Adrenal gland (tissue), 12 donors: ENCODE measurements around the gene GPR155. TPM values are rescaled to one million over a fixed set of nuclear protein-coding genes. Genes with fewer than 3 reads are reported as not detected.
"Not testable (repeated sequence)": the region's sequence is repeated elsewhere in the genome, so short reads cannot be mapped to it uniquely, and the experiment has no call there.

ENCODE experiments used
- DNase-seq, 7 donors: peaks; one replicate each; pipeline ENCODE4 v3.0.0-alpha.2; 2019 to 2020
- H3K27ac ChIP-seq, 5 donors: fragments of 200-600 bp; sonication (generic) in 4 of 5; 1 replicate in 3 of 5; 2 replicates in 2 of 5; pipeline versions ENCODE4 v1.5.1 to v1.8.0; 2016 to 2020; ENCODE audit warnings: mild to moderate bottlenecking in 1 of 5
- H3K27me3 ChIP-seq: fragments of 200-600 bp; 2 replicates; pipeline ENCODE4 v1.8.0; 2021
- H3K36me3 ChIP-seq, 2 donors: fragments of 200-600 bp; replicated peaks in 1 of 2; 1 replicate in 1 of 2; 2 replicates in 1 of 2; pipeline versions ENCODE4 v1.5.1 to v1.8.0; 2018 to 2022
- H3K4me1 ChIP-seq, 2 donors: fragments of 200-600 bp; replicated peaks in 1 of 2; 1 replicate in 1 of 2; 2 replicates in 1 of 2; pipeline versions ENCODE4 v1.5.1 to v1.8.0; 2018 to 2021
- H3K4me3 ChIP-seq, 4 donors: fragments of 200-600 bp; sonication (generic) in 3 of 4; one replicate each; pipeline ENCODE4 v1.5.1; 2016 to 2018
- H3K9me3 ChIP-seq, 3 donors: fragments of 200-600 bp; sonication (generic) in 1 of 3; replicated peaks in 1 of 3; 1 replicate in 2 of 3; 2 replicates in 1 of 3; pipeline versions ENCODE4 v1.5.1 to v1.8.0; 2016 to 2021
- CTCF ChIP-seq, 6 experiments: fragments of 450-650 bp in 4 of 6; fragments of 200-600 bp in 2 of 6; sonication (generic) in 1 of 6; IDR thresholded peaks; 1 replicate in 5 of 6; 2 replicates in 1 of 6; pipeline versions ENCODE4 v1.5.1 to v1.8.0; 2016 to 2021; ENCODE audit warnings: antibody characterized with exemption in 6 of 6, mild to moderate bottlenecking in 2 of 6, moderate library complexity in 1 of 6
- POLR2A ChIP-seq, 2 donors: fragments of 450-650 bp; IDR thresholded peaks; one replicate each; pipeline ENCODE4 v1.6.1; 2017; ENCODE audit warnings: antibody characterized with exemption in 2 of 2, mild to moderate bottlenecking in 2 of 2, moderate library complexity in 1 of 2
- WGBS, 4 donors: extraction: QIAGEN DNeasy Blood & Tissue Kit in 2 of 4; methylation state at CpG; one replicate each; pipeline versions ENCODE4 v1.1.5 to v1.1.7; 2013 to 2017; 5-methylcytosine and 5-hydroxymethylcytosine counted together
- intact Hi-C, 2 donors: fragments of 100-400 bp; cut with DNase I; formaldehyde crosslinking; loops; one replicate each; pipeline versions ENCODE4 v1.14.1 to v1.15.0; 2022 to 2023
- polyA plus RNA-seq, 3 donors: library from polyadenylated mRNA; stranded (reverse); fragments of 200-250 nt in 2 of 3; fragments of 350-450 nt in 1 of 3; fragmentation: Illumina TruSeq in 1 of 3; extraction: RNeasy Lipid Tissue Mini Kit (QIAGEN cat#74804) in 1 of 3; gene quantifications; one replicate each; pipeline ENCODE4 v1.2.3, GENCODE V29; 2013 to 2014
- total RNA-seq, 9 donors: library from RNA; depleted of rRNA in 4 of 9; stranded (reverse); fragments of >200 nt in 4 of 9; fragments of 120-200 nt in 1 of 9; fragmentation: NEBNext Ultra II Directional in 1 of 9; extraction: Animal tissue kit (Norgen Biotek cat#: 25700) in 1 of 9; gene quantifications; one replicate each; pipeline versions ENCODE4 v1.1.0 to v1.2.4, GENCODE V29; 2013 to 2023
- donor health status: healthy with polysubstance abuse.
- donor health status: Bipolar disorder and iron deficiency.
- donor health status: DM: yes; HTN: yes; CAD: no.
- donor health status: DM: no; HTN: no; CAD: no.
- donor health status: DM: no; HTN: no; CAD: no.
- donor health status: DM: yes; HTN: yes; CAD: no.

GPR155 gene
- total and polyA plus RNA-seq, 12 donors, result 1.8 to 17.6 (median 10.0) TPM

DNA sequence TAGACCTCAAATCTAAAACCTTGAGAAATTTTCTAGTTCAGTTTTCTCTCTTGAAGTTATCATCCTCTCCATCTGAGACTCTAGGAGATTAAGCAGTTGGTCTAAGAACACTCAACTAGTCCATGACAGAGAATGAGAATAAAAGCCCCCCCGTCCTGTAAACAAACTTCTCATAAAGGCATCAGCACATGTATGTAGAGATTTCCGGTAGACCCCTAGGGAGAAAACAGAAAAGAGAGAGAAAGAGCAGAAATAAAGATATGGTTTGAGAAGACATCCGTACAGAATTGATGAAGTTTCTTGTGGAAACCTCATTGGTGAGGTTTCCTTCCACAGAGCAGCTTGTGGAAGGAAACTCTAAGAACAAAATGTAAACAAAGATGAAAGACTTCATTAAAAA, 3.2 kb upstream of the GPR155 start:
- 82 to 91% (median 87%) methylated on average over 3 of the region's 3 CpGs for WGBS, 4 donors
- Histone ChIP-seq H3K36me3 (no peaks in the 10 kb centered on the region), H3K4me3 (no peak overlapping the region), H3K9me3 (no peaks in the 10 kb centered on the region), H3K4me1 (peaks cover 11 to 17% of the 10 kb centered on the region in 2 donors), H3K27ac (no peak overlapping the region), H3K27me3 (no peaks in the 10 kb centered on the region)
- DNase-seq, result no peak
- no peak for TF ChIP-seq POLR2A (IDR thresholded peaks at IDR 0.05)
- no peak for TF ChIP-seq CTCF (IDR thresholded peaks at IDR 0.05)
- intact Hi-C loops, result no loop called here

GRCh38 chr2:174489520-174489919, 2.7 kb upstream of the GPR155 start:
- H3K27ac ChIP-seq, H3K4me3 ChIP-seq, DNase-seq, H3K9me3 ChIP-seq, H3K27me3 ChIP-seq, intact Hi-C loops, H3K36me3 ChIP-seq: not testable (repeated sequence)
- WGBS, 4 donors, result 92 to 99% (median 95%) methylated on average over 7 to 10 of the region's 10 CpGs
- peaks cover 11 to 23% of the 10 kb centered on the region in 2 donors for H3K4me1 ChIP-seq

DNA sequence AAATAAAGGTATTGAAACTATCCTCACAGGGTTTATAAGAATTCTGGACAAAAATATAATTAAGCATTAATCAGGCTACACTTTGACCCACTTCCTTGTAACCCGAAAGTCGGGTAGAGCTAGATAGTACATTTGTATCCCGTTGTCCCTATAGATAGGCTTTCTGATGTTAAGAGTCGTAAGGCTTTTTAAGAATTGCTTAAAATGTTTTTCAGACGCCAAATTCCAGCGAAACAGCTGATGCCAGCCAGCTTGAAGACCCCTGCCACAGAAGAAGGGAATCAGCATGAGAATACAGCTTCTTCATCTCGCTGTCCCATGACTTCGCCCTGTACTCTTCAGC, 962 bp upstream of the GPR155 start:
- TF ChIP-seq POLR2A (IDR thresholded peaks at IDR 0.05) (no peak), CTCF (IDR thresholded peaks at IDR 0.05) (no peak)
- no peak for DNase-seq
- no peaks in the 10 kb centered on the region for H3K9me3 ChIP-seq
- H3K4me3 ChIP-seq, result peak overlapping the region in 2 of 4 donors; percentile 47 to 88
- WGBS, 4 donors, result 94 to 98% (median 97%) methylated on average over 8 of the region's 8 CpGs
- no peaks in the 10 kb centered on the region for H3K27me3 ChIP-seq
- peak overlapping the region in 1 of 5 donors; percentile 82 for H3K27ac ChIP-seq
- H3K4me1 ChIP-seq, result peaks cover 3 to 16% of the 10 kb centered on the region in 2 donors
- H3K36me3 ChIP-seq, result no peaks in the 10 kb centered on the region
- intact Hi-C loops, result no loop called here

DNA sequence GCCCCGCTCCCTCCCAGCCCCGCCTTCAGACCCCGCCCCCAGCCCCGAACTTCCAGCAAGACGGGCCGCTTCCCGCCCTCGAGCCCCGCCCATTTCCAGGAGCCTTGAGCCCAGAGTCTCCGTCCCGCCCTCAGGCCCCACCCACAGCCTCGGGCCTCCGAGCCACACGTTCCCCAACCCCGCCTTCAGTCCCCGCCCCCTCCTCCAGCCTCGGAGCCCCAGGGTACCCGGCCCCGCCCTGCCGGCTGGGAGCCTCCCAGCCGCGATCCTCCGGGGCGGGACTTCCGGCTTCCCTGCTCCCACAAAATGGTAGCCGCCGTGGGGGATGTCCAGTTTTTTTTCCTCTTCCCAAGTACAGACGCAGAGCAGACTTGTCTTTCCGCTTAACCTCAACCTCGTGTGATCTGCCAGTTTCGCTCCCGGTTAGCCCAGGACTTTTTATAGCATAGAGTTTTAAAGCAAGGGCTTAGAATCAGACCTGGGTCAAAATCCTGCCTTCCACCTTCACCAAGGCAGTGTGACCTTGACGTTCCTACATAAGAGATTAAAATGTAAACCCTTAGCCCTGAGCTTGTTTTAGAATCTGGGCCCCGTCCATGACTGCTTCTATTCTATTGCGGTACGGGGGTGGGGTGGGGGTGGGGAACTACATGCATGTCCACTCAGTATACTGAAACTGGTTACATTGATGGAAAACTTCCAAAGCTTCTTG, 435 bp upstream of the GPR155 start:
- Histone ChIP-seq H3K27ac (peak overlapping the region; percentile 74 to 87 (median 86)), H3K9me3 (no peaks in the 10 kb centered on the region), H3K4me1 (peaks cover 3 to 16% of the 10 kb centered on the region in 2 donors), H3K4me3 (peak overlapping the region in 2 of 4 donors; percentile 88 to 91), H3K27me3 (no peaks in the 10 kb centered on the region), H3K36me3 (no peaks in the 10 kb centered on the region)
- intact Hi-C loops, result no loop called here
- peak; percentile 99 to 100 (median 100) for DNase-seq
- TF ChIP-seq POLR2A (IDR thresholded peaks at IDR 0.05), result peak in 1 of 2 donors; percentile 30
- TF ChIP-seq CTCF (IDR thresholded peaks at IDR 0.05), result no peak
- 3 to 14% (median 6%) methylated on average over 6 to 36 of the region's 36 CpGs for WGBS, 4 donors
